KOPT-K1 (cell line): ENCODE results near the gene ACAA2.

Experiments used
- H3K27ac ChIP-seq: fragments of 200-600 bp; sonication (generic); 2 replicates; pipeline ENCODE4 v1.5.1; 2016; ENCODE audit warnings: antibody characterized with exemption, mild to moderate bottlenecking, low read depth, low read length; ENCODE audit not compliant: poor library complexity, severe bottlenecking
- H3K36me3 ChIP-seq: fragments of 200-600 bp; sonication (generic); 2 replicates; pipeline ENCODE4 v1.5.1; 2017; ENCODE audit warnings: antibody characterized with exemption, mild to moderate bottlenecking, low read length, moderate library complexity; ENCODE audit not compliant: insufficient read depth
- H3K9me3 ChIP-seq: fragments of 200-600 bp; sonication (generic); 2 replicates; pipeline ENCODE4 v1.5.1; 2017; ENCODE audit warnings: antibody characterized with exemption, low read length, mild to moderate bottlenecking; ENCODE audit not compliant: insufficient read depth, poor library complexity, severe bottlenecking

Gene ACAA2

DNA sequence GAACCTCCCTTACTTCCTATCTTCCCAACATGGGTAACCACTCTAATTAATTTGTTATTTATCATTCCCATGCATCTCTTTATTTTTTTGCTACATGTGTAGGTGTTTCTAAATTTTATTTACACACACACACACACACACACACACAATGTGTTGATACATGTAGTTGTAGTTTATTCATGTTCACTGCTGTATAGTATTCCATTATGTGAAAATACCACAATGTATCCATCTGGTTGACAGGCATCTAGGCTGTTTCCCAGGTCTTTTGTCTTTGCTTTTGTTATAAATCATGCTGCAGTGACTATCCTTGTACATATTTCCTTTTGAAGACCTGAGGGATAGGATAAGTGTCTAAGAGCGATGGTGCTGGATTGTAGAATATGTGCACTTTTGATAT lies 59.7 kb downstream of the ACAA2 start:
- Histone ChIP-seq H3K27ac (no peak overlapping the region), H3K36me3 (no peaks in the 10 kb centered on the region), H3K9me3 (no peaks in the 10 kb centered on the region)

DNA sequence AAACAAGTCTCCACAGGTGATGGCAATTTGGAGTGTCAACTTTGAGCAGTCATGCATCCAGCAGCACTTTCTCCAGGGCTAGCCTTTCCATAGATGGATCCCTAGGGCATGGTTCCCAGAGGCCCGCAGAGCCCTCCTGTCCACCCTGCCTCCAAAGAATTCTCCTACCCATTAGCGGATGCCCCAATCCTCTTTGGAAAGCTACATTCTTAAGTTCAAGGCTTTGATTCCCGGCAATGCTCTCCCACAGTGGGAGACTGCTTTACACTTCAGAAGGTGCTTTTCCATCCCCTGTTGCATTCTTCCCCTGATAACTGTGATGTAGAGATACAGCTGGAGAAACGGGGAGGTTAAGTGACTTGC lies 61.3 kb downstream of the ACAA2 start:
- Histone ChIP-seq H3K36me3 (no peaks in the 10 kb centered on the region), H3K27ac (no peak overlapping the region), H3K9me3 (no peaks in the 10 kb centered on the region)

DNA sequence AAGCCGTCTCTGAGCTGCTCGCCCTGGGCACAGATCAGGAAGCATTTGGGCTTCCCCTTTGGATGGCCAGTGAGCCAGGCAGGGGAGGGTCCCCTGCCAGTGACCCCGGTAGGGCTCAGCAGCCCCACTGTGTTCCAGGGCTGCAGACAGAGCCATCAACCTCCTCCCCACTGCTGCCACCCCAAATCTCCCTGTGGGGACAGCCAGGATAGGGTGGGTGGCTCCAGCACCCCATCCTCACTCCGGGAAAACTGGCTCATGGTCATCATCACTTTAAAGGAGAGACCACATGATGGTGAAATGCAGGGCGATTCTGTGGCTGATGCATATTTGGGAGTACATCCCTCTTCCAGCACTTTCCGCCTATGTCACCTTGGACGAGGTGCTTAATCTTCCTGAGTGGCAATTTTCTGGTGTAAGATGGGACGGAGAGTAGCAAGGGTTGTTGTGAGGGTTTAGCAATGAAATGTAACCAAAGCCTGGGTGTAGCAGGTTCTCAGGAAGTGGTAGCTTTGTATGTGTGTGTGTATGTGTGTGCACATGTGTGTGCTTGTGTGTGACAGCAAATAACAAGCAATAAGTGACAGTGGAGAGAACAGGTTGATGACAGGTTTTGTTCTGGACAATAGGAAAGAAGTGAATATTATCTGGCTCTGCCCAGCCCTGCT lies 61.8 kb downstream of the ACAA2 start:
- H3K27ac ChIP-seq: no peak overlapping the region
- H3K36me3 ChIP-seq: no peaks in the 10 kb centered on the region
- H3K9me3 ChIP-seq: no peaks in the 10 kb centered on the region

DNA sequence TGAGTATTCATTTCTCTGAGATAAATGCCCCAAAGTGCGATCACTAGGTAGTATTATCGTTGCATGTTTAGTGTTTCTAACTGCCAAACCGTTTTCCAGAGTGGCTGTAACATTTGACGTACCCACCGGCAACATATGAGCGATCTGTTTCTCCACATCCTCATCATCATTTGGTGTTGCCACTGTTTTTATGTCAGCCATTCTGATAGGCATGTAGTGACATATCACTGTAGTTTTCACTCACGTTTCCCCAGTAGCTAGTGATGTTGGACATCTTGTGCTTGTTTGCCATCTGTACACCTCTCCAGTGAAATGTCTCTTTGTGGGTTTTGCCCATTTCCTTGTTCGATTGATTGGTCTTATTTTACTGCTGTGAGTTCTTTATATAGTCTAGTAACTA lies 63.8 kb downstream of the ACAA2 start:
- Histone ChIP-seq H3K36me3 (no peaks in the 10 kb centered on the region), H3K9me3 (no peaks in the 10 kb centered on the region), H3K27ac (no peak overlapping the region)

DNA sequence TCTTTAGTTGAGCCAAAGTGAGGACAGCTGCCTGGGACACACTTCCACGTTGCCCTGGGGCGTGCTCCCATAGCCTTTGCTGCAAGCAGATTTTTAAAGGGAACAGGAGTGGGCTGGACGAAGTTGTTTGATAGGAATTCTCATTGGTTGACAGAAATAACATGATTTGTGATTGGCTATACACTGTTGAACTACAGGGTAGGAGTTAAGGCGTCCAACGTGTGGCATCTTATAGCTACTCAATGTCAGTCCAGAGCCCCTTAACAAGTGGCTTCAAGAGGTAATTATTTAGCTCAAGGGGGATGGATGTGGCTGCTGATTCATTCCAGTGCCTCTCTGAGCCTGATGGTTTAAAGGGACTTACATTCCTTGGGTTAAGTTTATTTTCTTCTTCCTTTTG lies 65.5 kb downstream of the ACAA2 start:
- Histone ChIP-seq H3K27ac (no peak overlapping the region), H3K36me3 (no peaks in the 10 kb centered on the region), H3K9me3 (no peaks in the 10 kb centered on the region)

DNA sequence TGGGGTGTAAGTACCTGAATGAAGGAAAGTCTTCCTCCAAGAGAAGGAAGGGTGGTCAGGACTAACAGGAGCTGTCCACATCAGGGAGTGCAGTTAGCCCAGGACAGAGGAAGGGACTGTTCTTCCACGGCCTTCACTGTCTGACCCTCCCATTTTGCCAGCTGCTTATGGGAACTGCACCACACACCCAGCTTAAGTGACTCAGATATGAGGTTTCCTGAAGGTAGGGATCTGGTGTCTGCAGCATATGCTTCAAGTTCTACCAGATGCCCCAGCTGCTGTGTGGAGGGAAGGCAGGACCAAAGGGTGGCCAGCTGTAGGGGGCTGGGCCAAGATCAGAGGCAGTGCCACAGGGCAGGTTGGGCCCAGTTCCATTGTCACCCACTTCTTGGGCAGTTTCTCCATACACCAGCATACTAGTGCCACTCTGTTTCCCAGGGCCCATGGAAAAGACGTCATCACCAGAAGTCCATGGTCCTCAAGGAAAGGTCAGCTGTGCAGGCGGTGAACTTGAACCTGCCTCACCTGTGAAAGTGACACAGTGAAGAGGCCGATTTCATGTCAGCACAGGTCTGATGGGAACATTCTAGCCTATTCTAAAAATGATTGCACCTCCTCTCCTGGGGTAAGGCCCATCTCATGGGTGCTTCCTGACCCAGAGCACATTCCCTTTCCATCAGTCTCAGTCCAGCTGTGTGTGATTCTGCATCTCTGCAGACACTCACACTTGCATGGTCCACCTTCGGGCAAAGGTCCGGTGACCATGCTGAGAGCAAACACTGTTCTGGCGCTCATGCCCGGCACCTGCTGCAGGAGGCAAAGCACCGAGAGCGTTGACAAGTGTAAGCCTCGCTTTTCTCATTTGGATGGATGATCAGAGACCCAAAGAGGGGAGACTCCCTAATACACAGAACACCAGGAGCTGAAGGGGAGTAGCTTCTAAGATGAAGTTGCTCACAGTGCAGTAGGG lies 68.0 kb downstream of the ACAA2 start:
- no peak overlapping the region for H3K27ac ChIP-seq
- no peaks in the 10 kb centered on the region for H3K36me3 ChIP-seq
- no peaks in the 10 kb centered on the region for H3K9me3 ChIP-seq

DNA sequence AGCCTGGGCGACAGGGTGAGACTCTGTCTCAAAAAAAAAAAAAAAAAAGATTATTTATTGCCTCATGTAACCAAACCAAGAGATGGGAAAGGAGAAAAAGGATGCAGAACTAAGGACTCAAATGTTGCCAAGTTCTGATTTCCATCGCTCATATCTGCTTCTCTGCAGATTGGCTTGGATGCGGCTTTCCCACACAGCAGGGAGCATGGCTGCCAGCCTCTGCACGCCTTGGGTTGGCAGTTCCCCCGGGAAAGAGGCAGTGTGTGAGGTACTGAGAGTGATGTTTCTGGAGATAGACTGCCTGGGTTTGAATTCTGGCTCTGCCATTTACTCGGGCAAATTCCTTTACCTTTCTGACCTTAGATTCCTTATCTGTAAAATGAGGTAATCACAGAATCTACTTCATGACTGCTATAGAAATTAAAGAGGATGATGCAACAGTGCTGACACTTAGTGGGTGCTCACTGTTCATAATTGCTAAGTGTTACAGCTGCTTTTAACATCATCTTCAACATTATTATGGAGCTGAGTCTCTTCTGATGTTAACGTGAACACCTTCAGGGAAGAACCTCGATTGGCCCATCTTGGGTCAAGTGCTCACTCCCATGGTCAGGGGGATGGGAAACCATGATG lies 68.8 kb downstream of the ACAA2 start:
- H3K27ac ChIP-seq: no peak overlapping the region
- no peaks in the 10 kb centered on the region for H3K9me3 ChIP-seq
- H3K36me3 ChIP-seq: no peaks in the 10 kb centered on the region

DNA sequence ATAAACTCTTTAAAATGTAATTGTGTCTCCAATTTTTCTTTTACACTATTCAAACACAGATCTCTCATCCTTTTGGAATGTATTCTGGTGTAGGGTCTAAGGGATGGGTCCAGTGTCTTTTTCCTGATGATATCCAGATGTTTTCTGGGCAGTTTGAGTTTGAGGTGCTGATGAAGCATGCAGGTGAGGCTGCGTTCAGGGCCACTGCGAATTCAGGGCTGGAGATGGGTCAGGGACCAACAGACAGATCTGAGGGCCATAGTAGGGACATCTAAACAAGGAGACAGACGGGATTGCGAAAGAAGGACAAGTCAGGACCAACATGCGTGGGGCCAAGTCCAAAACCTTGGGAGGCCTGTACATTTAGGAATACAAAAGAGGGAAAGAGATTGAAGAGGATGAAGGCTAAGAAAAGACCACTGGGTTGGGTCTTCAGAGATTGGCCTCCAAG lies 70.2 kb downstream of the ACAA2 start:
- Histone ChIP-seq H3K36me3 (no peaks in the 10 kb centered on the region), H3K9me3 (no peaks in the 10 kb centered on the region), H3K27ac (no peak overlapping the region)

DNA sequence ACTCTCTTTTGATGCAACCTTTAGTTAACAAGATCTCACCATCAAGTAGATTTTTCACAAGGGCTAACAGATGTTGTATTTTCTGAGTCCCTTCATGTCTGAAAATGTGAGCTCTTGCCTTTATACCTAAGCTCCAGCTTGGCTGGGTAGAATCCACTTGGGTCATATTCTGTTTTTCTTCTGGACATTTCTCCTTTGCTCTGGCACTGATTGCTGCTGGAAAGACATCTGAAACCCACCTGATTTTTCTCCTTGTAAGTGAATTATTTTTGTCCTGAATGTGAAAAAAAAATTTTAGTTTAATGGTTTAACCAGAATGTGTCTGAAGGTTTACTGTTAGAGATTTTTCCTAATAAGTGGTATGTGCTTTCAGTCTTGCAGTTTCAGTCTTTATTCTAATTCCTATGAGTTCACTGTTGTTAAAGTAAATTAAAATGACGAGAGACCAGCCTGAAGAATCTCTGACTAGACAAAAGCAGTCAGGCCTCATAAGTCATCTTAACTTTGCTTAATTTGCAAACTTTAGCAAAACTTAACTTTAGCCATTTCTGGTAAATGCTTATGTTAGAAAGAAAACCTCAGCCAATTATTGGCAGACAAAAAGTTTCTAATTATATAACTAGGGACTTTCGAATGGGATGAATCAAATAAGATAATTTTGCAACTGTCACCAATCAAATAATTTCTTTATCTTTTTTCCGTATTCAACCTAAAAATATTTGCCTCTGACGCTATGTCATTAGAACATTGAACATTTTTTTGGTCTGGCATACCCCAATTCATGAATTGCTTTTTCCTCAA lies 70.8 kb downstream of the ACAA2 start:
- H3K36me3 ChIP-seq: no peaks in the 10 kb centered on the region
- H3K27ac ChIP-seq: no peak overlapping the region
- H3K9me3 ChIP-seq: no peaks in the 10 kb centered on the region

DNA sequence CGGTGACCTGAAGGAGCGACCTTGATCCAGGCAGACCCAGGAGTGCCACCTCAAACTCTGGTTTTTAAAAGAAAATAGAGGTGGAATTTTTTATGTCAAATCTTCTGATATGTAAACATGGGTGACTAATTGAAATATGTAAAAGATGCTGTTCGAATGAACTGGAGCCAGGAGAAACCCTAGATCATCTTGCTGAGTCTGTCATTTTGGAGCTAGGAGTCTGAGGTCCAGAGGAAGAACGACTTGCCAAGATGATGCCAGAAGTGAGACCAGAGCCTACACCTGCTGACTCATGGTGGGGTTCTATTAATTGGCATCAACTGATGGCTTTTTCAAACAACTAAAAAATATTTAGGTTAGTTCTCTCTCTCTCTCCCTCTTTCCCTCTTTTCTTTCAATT lies 74.1 kb downstream of the ACAA2 start:
- Histone ChIP-seq H3K36me3 (no peaks in the 10 kb centered on the region), H3K9me3 (no peaks in the 10 kb centered on the region), H3K27ac (no peak overlapping the region)

DNA sequence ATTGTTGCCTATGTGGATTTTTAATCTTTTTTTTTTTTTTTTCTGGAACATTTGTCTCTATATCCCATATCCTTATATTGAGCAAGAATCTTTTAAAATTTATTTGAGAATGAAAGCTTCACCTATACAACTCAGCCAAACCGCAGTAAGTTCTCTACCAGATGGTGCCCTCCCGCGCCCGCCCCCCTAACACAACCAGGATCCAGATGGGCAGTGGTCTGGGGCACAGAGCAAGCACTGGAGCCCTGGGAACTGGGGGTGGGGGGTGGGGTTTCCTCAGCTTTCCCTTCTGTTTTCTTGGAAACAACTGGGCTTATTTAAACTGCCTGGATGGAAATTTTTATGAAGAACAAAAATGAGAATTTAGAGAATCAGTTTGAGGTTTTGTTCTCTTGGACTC lies 74.6 kb downstream of the ACAA2 start:
- H3K36me3 ChIP-seq: no peaks in the 10 kb centered on the region
- H3K27ac ChIP-seq: no peak overlapping the region
- H3K9me3 ChIP-seq: no peaks in the 10 kb centered on the region

DNA sequence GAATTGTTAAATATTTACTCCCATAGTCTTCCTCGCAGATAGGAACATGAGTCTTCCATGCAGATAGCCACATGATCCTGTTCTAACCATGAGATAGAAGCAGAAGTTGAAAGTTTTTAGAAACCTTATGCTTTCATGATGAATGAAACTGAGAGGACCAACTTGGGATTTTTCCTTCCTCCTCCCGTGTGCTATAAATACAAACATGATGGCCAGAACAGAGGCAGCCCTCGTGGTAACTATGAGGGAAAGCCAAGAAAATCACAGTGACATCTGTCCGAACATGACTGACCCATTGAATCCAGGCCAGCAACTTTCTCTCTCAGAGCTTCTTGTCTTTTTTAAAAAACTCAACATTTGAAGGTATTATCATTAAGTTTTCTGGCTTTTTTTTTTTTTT lies 78.5 kb downstream of the ACAA2 start:
- Histone ChIP-seq H3K9me3 (no peaks in the 10 kb centered on the region), H3K36me3 (no peaks in the 10 kb centered on the region), H3K27ac (no peak overlapping the region)

DNA sequence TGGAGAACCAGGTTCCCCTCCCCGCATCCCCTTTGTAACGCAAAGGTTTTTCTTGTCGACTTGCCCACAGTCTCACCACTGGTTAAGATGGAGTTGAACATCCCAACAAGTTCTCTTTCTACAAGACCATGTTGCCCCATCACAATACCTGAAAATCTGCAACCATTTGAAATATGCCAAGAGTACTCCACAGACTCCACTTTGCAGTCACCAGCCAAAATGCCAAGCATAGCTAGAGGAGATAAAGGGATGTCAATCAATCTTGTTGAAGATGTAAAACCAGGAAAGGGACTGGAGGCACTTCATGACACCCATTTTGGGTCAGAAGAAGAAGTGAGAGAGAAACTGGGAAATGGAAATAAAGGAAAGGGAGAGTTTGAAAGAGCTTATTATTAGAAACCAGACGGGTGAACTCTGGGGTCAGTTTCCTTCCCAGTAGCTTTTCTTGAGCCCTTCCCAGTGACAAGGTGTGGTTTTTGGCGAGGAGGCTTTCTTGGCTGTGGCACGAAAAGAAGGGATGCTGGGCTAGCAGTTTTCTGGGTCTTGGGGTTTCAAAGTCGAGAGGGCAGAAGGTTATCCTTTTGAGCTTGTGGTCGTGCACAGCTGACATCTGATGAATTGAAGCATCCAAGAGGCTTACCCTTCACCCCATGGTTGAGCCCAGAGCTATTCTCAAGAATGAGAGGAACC lies 79.3 kb downstream of the ACAA2 start:
- H3K36me3 ChIP-seq: no peaks in the 10 kb centered on the region
- no peaks in the 10 kb centered on the region for H3K9me3 ChIP-seq
- no peak overlapping the region for H3K27ac ChIP-seq

DNA sequence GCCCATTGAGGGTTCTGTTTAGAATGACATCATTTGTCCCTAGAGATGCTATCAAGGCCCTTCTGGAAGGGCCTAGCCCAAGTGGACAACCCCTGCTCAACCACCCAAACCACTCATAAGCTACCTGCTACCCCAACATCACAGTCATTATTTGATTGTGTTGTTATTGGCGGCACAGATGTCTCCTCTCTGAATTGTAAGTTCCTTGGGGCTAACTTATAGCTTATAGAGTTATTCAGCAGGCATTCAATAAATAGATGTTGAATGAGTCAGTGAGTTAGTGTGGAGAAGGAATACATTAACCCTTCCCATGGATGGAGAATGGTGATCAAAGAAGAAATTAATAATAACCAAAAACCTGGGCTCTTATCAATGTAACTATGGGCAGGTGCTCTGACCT lies 80.0 kb downstream of the ACAA2 start:
- Histone ChIP-seq H3K36me3 (no peaks in the 10 kb centered on the region), H3K9me3 (no peaks in the 10 kb centered on the region), H3K27ac (no peak overlapping the region)
